Retinal pigment epithelial cell (primary cell): ENCODE results near the gene PABPC1L2A.
"Not testable (repeated sequence)": the region's sequence is repeated elsewhere in the genome, so short reads cannot be mapped to it uniquely, and the experiment has no call there.

Experiments used
- DNase-seq: peaks from one replicate; pipeline ENCODE4 v3.0.0-alpha.2; 2010; ENCODE audit warnings: low read depth
- H3K4me3 ChIP-seq: 2 replicates; pipeline ENCODE4 v1.5.1; 2011; ENCODE audit warnings: mild to moderate bottlenecking, low read length, control low read depth, moderate library complexity
- TF ChIP-seq, protein P1 (sequence below): conservative IDR thresholded peaks from 2 replicates; pipeline ENCODE4 v1.5.1; 2011; ENCODE audit warnings: low read depth, low read length, control low read depth, inconsistent platforms

The PABPC1L2A gene

DNA sequence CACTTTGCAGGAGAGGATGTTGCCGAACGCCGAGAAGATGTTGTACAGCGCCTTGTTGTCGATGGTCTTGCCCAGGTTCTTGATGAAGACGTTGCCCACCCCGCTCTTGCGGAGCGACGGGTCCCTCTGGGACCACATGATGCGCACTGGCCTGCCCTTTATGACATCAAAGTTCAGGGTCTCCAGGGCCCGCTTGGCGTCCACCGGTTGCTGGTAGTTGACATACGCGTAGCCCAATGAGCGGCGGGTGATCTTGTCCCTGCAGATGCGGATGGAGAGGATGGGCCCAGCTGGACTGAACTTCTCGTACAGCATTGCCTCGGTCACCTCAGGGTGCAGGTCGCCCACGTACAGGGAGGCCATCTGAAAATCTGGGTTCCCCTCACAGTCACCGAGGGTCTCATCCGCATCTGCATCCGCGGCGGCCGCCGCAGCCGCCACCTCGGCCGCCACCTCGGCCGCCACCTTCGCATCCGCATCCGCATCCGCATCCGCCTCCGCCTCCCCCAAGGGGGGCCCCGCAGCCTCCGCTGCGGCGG lies at the start of gene PABPC1L2A:
PABPC1L2A (minus strand) TSS at position 489 of the 539 bp plus-strand sequence; CDS start at position 363, 126 bp downstream.
- not testable (repeated sequence) for H3K4me3 ChIP-seq, DNase-seq

DNA sequence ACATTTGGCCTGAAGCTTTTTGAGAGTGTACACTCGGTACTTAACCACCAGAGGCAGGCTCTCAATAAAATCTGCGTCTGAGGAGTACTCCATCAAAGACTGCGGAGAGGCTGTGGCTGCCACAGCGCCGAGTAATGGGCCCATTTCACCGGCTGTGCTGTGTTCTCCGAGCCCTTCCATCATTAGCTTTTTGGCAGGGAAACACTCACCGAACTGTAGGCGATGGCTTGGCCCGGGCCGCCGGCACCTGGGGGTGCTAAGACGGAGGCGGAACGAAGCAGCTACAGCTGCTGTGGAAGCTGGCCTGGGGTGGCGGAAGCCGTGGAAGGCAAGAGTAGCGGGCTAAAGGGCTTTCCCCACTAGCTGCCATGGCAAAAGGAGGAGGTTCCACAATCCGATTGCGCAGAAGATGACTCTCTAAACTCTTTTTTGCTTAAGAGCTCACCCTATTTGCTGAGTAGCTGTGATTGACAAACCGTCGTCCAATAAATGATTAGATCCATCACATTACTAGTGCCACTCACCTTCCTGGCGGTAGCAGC lies 48.5 kb upstream of the PABPC1L2A start:
- TF ChIP-seq, protein P1, sequence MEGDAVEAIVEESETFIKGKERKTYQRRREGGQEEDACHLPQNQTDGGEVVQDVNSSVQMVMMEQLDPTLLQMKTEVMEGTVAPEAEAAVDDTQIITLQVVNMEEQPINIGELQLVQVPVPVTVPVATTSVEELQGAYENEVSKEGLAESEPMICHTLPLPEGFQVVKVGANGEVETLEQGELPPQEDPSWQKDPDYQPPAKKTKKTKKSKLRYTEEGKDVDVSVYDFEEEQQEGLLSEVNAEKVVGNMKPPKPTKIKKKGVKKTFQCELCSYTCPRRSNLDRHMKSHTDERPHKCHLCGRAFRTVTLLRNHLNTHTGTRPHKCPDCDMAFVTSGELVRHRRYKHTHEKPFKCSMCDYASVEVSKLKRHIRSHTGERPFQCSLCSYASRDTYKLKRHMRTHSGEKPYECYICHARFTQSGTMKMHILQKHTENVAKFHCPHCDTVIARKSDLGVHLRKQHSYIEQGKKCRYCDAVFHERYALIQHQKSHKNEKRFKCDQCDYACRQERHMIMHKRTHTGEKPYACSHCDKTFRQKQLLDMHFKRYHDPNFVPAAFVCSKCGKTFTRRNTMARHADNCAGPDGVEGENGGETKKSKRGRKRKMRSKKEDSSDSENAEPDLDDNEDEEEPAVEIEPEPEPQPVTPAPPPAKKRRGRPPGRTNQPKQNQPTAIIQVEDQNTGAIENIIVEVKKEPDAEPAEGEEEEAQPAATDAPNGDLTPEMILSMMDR, result no peak
- DNase-seq, result no peak
- no peak overlapping the region for H3K4me3 ChIP-seq

DNA sequence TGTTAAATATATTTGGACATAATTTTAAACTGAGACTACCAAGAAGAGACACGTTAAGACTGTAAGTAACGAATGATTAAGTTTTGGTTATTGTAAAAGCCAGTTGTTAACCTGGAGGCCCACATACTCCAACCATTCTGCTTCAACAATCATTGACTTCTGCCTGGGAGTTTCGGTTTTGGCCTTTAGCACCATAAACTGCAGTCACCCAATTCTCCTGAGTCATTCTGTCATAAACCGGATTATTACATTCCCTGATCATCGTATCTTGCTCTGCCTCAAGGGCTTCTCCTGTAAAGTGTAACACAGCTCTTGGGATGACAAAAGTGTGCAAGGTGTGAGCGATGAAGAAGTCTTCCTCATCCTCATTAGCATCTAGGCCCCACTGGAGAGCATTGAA lies 46.9 kb upstream of the PABPC1L2A start:
- H3K4me3 ChIP-seq, result no peak overlapping the region
- DNase-seq, result no peak
- TF ChIP-seq, protein P1, result no peak

DNA sequence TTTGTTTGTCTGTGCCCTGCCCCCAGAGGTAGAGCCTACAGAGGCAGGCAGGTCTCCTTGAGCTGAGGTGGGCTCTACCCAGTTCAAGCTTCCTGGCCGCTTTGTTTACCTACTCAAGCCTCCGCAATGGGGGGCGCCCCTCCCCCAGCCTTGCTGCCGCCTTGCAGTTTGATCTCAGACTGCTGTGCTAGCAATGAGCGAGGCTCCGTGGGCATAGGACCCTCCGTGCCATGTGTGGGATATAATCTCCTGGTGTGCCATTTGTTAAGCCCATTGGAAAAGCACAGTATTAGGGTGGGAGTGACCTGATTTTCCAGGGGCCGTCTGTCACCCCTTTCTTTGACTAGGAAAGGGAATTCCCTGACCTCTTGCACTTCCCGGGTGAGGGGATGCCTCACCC lies 20.2 kb upstream of the PABPC1L2A start:
- not testable (repeated sequence) for H3K4me3 ChIP-seq, DNase-seq

DNA sequence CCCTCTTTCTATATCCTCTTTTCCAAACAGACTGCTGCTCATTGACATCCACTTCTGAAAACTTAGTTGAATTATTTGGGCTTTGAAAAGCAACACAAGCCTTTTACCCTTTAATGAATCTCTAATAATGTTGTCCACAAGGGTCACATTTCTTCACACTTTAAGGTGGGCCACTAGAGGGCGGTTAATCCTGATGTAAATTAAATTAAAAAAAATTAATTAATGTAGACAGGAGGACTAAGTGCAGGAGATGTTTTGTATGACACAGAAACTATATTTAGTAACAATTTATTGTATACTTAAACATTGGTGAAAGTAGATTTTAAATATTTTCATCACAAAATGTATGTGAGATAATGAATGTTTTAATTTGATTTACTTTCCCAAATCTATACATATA lies 7.5 kb upstream of the PABPC1L2A start:
- not testable (repeated sequence) for DNase-seq, H3K4me3 ChIP-seq
- TF ChIP-seq, protein P1, result peak; percentile 34

DNA sequence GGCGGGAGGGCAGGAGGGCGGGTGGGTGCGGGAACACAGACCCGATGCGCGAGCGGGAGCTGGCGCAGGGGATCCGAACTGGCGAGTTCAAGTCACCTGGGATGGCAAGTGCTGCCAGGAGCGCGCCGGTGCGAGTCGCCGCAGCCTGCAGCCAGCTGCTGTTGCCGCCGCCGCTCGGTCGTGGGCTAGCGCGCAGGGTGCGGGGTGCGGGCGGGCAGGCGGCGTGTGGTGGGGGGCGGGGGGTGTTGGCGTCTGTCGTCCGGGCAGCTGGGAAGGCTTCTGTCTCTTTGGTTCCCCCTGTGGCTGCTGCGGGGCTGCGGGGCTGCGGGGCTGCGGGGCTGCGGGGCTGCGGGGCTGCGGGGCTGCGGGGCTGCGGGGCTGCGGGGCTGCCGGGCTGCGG lies 572 bp upstream of the PABPC1L2A start:
- DNase-seq, H3K4me3 ChIP-seq: not testable (repeated sequence)

DNA sequence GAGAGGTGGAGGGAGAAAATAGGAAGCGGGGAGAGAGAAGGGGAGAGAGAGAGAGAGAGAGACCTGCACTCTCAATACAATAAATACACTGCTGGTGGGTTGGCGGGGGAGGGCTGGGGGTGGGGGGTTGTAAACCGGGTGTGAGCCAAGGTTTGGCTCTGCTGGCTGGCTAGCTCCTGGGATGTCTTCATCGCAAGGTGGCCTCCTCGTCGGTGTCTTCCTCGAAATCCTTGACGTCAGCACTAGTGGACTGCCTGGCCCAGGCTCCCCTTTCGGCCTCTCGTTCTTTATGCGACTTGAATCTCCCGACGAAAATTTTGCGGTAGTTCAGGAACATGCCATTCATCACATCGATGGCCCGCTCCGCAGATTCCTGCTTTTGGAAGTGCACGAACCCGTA lies 715 bp downstream of the PABPC1L2A start:
- not testable (repeated sequence) for DNase-seq

DNA sequence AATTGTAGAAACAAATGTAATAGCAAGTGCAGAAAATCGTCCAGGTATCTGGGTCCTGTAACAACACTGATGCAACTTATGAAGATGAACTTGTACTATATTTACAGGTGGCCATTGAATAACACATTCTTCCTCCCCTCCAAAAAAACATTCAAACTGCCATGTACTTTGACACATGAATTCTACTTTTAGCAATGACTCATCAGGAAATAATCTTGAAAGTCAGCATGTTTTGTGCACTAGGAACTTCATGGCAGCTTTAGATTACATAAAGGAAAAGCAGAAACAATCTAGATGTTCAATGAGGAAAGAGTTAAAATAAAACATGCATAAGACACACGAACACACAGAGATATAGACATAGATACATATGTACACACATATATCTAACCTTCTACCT lies 2.5 kb downstream of the PABPC1L2A start:
- TF ChIP-seq, protein P1, result no peak
- no peak overlapping the region for H3K4me3 ChIP-seq
- no peak for DNase-seq

More for the DNA sequence above, 715 bp downstream of the PABPC1L2A start:
- not testable (repeated sequence) for H3K4me3 ChIP-seq

DNA sequence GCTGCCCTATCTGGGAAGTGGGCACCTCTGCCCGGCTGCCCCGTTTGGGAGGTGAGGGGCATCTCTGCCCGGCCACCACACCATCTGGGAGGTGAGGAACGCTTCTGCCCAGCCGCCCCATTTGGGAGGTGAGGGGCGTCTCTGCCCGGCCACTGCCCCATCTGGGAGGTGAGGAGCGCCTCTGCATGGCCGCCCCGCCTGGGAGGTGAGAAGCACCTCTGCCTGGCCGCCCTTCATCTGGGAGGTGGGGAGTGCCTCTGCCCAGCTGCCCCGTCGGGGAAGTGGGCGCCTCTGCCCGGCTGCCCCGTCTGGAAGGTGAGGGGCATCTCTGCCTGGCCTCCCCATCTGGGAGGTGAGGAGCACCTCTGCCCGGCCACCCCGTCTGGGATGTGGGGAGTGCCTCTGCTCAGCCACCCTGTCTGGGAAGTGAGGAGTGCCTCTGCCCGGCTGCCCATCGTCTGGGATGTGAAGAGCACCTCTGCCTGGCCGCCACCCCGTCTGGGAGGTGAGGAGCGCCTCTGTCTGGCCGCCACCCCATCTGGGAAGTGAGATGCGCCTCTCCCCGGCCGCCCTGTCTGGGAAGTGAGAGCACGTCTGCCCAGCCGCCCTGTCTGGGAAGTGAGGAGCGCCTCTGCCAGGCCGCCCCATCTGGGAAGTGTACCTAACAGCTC lies 9.8 kb downstream of the PABPC1L2A start:
- no peak for DNase-seq
- no peak overlapping the region for H3K4me3 ChIP-seq
- TF ChIP-seq, protein P1, result no peak
